SKM-1 (cell line): ENCODE measurements around the gene MEDAG.

Experiments used
- DNase-seq: peaks from one replicate; lab custom pipeline; 2025; ENCODE audit not compliant: unreplicated experiment; lab: John Stamatoyannopoulos, UW

The MEDAG gene

DNA sequence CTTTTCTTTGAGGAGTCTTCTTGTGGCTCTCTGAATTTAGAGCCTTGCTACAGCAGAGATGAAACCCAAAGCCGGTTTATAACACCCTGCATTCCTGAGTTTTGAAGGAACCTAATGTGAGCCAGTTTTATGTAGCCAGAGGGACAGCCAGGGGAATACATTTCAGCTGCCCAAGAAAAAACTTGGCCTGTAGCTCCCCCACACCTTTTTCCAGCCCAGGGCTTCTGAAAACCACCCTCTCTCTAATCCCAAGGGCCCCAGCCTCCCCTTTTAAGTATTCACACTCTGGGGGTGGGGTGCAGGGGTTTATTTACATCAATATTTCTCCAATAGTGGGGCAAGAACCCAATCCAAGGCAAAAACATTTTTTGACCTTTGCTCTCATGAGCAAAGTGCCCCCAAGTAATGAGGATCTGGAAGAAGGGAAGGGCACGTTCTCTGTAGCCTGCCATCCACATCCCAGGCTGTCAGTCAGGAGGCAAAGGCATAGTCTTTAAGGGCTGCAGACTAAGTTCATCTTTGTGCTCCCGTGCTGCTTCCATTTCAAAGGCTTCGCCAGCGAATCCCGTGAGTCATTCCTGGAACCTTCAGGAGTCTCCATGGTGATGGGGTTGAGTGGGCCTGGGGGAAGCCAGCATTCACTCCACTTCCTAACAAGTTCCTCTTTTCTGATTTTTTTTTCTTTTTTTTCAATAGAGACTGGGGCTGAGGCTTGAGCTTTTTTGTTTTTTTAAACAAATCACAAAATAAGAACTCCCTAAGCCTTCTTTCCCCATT, 33.2 kb upstream of the MEDAG start:
- no peak for DNase-seq

DNA sequence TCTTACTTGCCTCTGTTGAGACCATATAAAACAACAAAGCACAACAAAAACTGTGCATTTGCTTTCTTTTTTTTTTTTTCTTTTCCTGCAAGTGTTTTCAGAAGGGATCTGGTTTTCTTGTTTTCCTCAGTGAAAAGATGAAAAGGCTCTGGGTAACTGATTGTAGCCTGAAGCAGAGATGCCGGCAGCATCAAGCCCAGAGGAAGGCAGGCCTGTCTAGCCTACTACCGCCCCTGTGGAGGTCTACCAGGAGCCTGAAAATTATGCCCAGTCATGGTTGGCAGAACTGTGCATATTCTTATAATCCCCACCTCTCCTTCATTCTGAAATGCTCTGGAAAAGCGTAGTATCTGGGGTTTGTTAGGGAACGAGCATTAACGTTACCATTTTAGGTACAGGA, 32.6 kb upstream of the MEDAG start:
- DNase-seq: no peak

DNA sequence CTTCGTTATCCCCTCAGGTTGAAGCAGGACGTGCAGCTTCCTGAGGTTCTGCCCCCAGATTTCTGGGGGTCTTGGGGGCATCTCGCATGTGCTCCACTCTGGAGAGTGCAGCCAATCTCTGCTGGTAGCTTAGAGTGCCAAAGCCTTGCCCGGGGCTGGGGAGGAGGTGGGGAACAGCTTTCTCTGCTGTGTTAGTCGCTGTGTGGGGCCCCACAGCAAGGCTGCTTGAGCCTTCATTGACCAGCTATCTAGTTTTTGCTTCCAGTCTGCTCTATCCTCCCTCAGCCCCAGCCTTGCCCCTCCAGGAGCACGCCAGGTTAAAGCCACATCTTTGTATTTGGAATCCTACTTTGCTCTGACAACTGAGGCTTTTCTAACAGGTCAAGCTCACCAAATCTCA, 32.0 kb upstream of the MEDAG start:
- no peak for DNase-seq

- DNase-seq: no peak
Observed at GRCh38 chr13:30874561-30874960, 31.5 kb upstream of the MEDAG start.

- DNase-seq: no peak
Observed at GRCh38 chr13:30877335-30877734, 28.7 kb upstream of the MEDAG start.

DNA sequence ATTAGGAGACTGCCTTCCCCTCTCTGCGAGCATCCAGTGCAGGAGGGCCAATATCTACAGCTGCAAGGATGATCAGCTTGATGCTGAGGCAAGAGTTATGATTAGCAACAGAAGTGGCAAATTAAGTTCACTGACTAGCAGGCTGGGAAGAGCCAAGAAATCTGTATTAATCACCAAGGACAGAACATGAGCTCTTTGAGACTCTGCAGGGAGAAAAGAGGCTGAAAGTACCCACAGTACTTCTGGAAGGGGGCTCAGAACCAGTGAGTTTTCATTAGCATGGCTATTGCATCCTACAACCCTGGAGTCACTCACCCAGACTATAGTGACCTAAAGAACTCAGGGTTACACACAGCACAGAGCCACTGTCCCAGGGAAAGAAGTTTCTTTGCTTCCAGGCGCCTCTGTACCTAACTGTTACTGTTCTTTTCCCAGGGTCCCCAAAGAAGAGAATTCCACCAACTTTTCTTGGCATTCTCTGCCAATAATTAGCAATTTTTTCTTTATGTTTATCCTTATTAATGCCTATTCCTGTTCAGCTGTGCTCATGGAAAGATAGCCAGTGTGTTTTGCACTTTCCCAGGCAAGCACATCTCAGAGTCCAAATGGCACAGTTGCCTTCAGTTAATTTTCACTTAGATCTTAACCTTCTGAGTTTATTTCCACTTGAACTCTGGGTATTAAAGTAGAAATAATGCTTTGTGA, 25.8 kb upstream of the MEDAG start:
- no peak for DNase-seq

DNA sequence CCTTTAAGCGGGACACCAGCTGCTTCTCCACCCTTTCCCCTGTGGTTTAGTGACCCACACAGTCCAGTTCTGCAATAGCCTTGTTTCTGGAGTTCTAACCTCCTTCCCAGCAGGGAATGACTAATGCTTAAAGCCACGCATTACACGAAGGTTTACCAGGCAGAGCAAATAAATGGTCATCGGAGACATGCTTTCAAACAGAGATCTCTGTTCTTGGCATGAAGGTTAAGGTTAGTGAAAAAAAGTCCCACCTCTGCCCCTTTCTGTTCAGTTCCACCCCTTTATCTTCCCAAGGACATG, 25.3 kb upstream of the MEDAG start:
- no peak for DNase-seq

GRCh38 chr13:30881191-30881651, 24.9 kb upstream of the MEDAG start:
- no peak for DNase-seq

GRCh38 chr13:30882026-30882850, 23.8 kb upstream of the MEDAG start:
- DNase-seq: no peak

GRCh38 chr13:30882996-30883766, 22.9 kb upstream of the MEDAG start:
- DNase-seq: no peak

GRCh38 chr13:30884543-30884942, 21.5 kb upstream of the MEDAG start:
- no peak for DNase-seq

DNA sequence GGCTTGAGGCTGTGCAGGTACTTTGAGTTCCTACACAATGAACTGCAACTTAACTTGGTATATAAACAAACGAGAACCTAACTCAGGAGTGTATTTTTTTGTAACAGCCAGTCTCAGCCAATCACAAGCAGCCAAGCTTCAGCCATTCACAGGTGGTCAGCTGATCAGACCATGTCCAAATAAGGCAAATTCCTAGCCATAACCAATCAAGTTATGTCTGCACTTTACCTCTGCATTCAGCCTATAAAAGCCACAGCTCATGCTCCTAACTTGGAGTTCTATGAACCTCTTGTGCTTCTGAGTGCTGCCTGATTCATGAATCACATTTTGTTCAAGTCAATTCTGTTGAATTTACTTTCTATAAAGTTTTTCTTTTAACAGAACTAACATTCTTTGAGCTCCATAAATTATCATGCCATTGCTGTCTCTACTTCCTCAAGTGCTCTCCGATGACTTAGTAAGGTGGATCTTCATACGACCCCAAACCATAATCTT, 16.8 kb upstream of the MEDAG start:
- no peak for DNase-seq

DNA sequence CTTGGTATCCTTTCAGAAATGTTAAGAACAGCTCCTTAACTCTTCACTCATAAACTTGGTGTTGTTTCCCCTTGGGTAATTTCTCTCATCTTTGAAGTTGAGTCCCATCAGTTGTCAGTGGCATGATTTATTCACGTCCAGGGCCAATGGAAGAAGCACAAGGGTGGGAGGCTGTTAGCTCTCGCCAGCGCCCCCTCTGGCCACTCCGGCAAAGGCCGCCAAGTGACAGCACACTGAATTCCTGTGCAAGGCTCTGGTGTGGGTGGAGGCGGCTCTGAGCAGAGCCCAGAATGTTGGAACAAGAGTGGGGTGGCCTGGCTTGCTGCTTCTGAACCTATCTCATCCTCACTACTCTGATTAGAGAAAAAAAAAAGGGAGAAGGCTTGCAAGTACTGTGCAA, 13.1 kb upstream of the MEDAG start:
- no peak for DNase-seq

DNA sequence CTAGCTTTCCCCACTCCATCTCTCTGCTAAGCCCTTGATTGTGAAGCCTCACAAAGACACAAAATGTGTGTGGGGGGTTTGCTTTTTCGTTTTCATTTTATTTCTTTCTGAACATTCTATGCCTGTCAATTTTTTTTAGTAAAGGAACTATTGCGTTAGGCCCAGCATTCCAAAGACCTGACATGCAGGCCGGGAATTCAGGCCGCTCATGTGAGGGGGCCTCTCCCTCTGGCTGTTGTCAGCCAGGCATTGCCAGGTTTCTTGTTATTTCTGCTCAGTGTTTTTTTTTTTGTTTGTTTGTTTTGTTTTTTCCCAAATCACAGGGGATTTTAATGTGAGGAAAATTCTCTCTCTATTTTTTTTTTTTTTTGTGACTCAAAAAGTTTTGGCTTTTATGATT, 10.3 kb upstream of the MEDAG start:
- DNase-seq: no peak

GRCh38 chr13:30898070-30898469, 8.0 kb upstream of the MEDAG start:
- DNase-seq: no peak

DNA sequence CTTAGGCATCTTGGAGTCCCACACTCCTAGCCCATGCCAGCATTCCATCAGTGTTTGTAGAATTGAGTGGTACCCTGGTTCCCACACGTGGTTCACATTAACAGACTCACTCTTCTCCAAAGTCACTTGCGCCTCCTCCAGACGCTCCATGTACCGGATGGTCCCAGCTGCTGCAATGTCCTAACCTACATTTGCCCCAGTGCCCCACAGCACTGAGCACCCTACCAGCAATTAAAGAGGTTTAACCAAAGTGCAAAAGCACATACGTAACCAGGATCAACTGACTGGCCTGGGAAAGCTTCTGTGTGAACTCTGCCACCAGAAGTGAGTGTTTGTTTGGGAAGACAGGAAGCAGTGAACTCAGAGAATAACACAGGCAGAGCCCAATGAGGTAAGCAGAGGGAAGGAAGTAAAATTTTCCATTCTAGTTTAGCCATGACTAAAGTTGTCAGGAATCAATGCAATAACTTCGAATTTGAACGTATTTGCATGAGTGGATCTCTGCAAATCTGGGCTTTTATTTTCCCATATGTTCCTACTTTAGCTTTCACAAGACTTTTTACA, 7.3 kb upstream of the MEDAG start:
- no peak for DNase-seq

DNA sequence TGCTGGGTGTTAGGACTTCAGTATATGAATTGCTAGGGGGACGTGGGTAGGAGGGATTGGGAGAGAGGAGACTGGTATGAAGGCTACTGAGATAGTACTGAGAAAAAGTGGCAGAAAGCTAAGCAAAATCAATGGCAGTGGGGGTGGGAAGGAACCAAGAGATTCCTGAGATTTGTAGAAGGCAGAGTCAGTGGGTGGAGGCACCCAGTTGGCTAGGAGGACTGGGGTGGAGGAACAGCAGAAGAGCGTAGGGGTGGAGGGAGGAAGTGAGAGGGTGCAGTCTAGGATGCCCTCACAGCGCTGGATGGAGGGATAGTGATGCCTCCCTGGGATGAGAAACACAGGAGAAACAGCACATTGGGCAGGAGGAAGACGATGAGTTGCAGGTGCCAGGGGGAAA, 5.6 kb upstream of the MEDAG start:
- no peak for DNase-seq

DNA sequence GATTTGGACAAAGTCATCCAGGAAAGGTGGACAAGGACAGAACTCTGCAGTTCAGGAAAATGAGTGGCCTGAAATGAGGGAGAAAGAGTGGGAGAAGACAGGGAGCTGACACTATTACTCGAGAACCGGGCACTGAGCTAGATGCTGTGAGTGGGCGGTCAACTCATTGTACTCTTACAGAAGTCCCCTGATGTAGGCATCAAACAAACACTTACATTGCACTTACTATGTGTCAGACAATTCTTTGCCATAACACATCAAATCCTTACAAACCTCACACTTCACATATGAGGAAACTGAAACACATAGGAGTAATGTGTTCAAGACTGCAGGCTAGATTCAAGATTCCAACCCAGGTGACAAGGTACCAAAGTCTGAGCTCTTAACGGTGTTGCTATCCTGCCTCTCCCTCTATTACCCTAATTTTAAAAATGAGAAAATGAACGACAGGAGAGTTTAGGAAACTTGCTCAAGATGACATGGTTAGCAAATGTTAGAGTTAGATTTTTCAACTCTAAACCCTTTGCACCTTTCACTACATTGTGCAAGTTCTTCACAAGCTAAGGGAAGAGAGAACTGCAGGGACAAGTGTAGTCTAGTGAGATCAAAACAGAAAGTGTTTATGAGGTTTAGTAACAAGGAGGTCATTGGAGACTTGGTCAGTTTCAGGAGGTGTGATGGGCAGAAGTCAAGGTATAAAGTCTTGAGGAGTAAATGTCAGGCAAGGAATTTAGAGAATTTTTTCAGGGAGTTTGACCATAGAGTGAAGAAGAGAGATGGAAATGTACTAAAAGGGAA, 4.9 kb upstream of the MEDAG start:
- no peak for DNase-seq

DNA sequence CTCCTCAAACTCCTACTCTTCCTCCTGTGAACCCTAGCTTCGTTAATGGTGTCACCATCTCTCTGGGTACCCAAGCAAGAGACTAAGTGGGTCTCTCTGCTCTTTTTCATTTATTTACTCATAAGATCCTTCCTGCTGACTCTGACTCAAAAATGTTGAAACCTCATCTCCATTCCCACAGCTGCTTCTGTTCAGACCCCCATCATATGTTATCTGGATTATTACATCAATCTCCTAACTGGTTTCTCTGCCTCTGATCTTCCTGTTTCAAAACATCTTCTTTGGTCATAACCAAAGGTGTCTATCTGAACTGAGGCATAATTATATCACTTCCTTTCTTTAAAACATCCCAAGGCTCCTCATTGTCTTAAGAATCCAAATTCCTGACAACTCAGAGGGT, 2.0 kb upstream of the MEDAG start:
- no peak for DNase-seq
